Stimulated activated CD8-positive, alpha-beta memory T cell treated with anti-CD3 and anti-CD28 coated beads, Interleukin-2, amount 100 ng/mL, for 1 hour (primary cell): Measurements from ENCODE around the gene PFDN1.

Experiments
- DNase-seq, 2 donors: peaks; one replicate each; pipeline ENCODE4 v3.0.0-alpha.2; 2020; ENCODE audit warnings: low read depth in 2 of 2

The PFDN1 gene

GRCh38 chr5:140328036-140328764 lies 25.3 kb upstream of the PFDN1 start:
- DNase-seq, result no peak

GRCh38 chr5:140327589-140327988 lies 24.7 kb upstream of the PFDN1 start:
- DNase-seq, result no peak

- DNase-seq, result no peak
Measured at GRCh38 chr5:140325486-140325885, 22.6 kb upstream of the PFDN1 start.

- DNase-seq, result no peak
Measured at GRCh38 chr5:140324617-140325241, 21.8 kb upstream of the PFDN1 start.

GRCh38 chr5:140324041-140324600 lies 21.2 kb upstream of the PFDN1 start:
- DNase-seq, result no peak

- no peak for DNase-seq
Measured at GRCh38 chr5:140322751-140323731, 20.1 kb upstream of the PFDN1 start.

- DNase-seq, result no peak
Measured at GRCh38 chr5:140321796-140322195, 18.9 kb upstream of the PFDN1 start.

GRCh38 chr5:140319833-140320232 lies 16.9 kb upstream of the PFDN1 start:
- no peak for DNase-seq

GRCh38 chr5:140318792-140319191 lies 15.9 kb upstream of the PFDN1 start:
- no peak for DNase-seq

- DNase-seq, result no peak
Measured at GRCh38 chr5:140317859-140318258, 15.0 kb upstream of the PFDN1 start.

GRCh38 chr5:140312791-140313189 lies 9.9 kb upstream of the PFDN1 start:
- DNase-seq, result no peak

GRCh38 chr5:140312067-140312790 lies 9.3 kb upstream of the PFDN1 start:
- DNase-seq, result no peak

GRCh38 chr5:140311011-140311467 lies 8.1 kb upstream of the PFDN1 start:
- no peak for DNase-seq

- DNase-seq, result no peak
Measured at GRCh38 chr5:140310434-140310833, 7.5 kb upstream of the PFDN1 start.

GRCh38 chr5:140309706-140310249 lies 6.9 kb upstream of the PFDN1 start:
- DNase-seq, result no peak

- no peak for DNase-seq
Measured at GRCh38 chr5:140305471-140305870, 2.6 kb upstream of the PFDN1 start.

GRCh38 chr5:140303966-140304365 lies 1.1 kb upstream of the PFDN1 start:
- no peak for DNase-seq

- no peak for DNase-seq
Measured at GRCh38 chr5:140301136-140301535, 1.8 kb downstream of the PFDN1 start.

- no peak for DNase-seq
Measured at GRCh38 chr5:140299056-140299455, 3.8 kb downstream of the PFDN1 start.

- no peak for DNase-seq
Measured at GRCh38 chr5:140298183-140298601, 4.7 kb downstream of the PFDN1 start.

GRCh38 chr5:140297283-140297682 lies 5.6 kb downstream of the PFDN1 start:
- DNase-seq, result no peak
